G401.6 (cell line): ENCODE measurements around the gene TSKU.

Experiments used
- FAIRE-seq: peaks from 2 replicates; lab custom pipeline; 2012; peaks lifted over from hg19 to GRCh38; lab: Jason Lieb, UNC

Gene TSKU

DNA sequence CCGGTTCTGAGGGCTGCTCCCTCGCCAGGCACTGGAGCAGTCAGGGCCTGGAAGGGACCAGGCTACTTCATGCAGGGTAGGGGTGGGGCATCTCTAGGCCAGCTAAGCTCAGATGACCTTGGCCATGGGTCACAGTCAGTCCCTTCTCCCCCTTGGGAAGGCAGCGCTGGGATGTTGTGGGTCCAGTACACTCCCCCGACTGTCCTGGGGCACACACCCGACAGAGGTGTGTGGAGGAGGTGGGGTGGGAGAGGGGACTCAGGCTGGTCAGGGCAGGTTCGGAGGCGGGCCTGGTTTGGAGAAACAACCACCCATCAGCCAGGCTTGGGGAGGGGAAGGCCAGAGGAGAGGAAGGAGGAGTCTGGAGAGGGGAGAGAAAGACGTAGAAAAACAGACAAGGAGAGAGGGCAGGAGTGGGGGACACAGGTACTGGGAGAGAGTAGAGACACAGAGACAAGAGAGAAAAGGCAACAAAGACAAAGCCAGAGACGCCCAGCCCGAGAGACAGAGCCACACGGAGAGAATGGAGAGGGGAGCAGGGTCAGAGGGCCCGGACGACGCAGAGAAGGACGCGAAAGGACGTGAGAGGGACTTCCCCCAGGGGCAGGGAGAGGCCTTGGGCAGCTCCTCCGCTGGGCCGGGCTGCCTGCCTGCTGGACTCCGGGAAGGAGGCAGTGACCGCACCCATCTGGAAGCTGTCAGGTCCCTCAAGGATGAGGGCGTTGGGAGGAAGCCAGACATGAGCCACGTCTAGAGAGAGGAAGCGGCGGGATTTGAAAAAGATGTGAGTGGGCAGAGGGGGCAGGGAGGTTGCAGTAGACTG lies 30.6 kb upstream of the TSKU start:
- FAIRE-seq, result no peak

DNA sequence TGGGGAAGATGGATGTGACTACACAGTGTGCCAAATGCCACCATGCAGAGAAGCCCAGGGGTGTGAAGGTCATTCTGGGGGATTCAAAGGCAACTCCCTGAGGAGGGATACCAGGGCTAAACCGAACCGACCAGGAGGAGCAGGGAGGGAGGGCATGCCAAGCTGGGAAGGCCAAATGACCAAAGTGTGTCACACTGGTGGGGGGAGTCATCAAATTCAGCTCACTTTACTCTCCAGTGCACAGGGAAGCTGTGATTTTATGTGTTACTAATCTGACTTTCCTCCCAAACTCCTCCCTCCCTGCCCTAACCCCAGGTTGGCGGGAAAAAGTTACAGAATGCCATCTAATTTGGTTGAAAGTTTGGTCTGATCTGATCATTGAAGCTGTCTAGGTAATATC lies 29.7 kb upstream of the TSKU start:
- FAIRE-seq, result no peak

DNA sequence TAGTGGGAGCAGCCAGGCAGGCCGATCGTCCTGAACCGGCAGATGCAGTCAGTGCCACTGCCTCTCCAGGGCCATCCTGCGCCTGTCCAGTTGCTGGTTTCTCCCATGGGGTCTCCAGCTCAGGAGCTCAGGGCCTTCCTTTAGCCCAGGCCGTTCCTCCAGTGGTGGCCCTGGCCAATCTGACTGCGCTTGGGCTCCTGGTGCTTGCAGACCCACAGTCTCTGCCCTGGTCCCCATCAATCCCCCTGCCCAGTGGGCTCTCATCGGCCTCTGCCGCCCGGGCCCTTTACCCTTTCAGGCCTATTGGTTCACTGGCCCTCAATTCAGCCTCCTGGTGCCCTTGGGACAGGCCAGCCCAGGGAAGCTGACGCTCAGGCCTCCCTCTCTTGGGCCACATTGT lies 29.2 kb upstream of the TSKU start:
- FAIRE-seq, result no peak

DNA sequence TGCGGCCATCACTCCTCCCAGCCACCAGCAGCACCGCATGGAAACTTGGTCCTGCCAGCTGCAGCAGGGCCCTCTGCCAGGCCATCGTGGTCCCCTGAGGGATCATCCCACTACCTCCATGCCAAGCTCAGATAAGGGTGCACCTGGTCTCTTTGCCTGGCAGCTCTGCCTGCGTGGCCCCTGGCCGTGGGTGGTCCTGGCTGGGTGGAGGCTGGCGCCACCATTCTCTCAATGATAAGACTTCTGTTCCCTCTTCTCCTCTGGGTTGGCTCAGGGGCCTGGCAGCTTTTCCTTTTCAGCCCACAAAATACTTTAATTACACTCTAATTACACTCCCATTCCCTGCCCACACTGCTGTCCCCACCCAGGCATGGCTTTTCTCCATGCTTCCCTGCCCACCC lies 26.8 kb upstream of the TSKU start:
- no peak for FAIRE-seq

DNA sequence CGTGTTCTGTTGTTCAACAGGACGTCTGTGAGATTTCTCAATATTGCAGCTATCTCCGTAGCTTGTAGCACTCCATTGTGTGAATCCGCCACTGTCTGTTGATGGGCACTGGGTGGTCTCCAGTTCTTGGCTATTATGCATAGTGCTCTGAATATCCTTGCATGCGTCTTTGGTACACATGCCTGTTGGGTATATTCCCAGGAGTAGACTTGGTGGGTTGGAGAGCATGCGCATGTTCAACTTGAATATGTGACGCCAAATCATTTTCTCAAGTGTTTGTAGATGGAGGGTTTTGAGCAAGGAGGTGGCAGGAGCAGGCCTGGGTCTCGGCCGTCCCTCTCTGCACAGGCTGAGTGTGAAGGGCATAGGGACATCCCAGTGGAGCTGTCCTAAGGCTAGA lies 24.8 kb upstream of the TSKU start:
- FAIRE-seq, result no peak

DNA sequence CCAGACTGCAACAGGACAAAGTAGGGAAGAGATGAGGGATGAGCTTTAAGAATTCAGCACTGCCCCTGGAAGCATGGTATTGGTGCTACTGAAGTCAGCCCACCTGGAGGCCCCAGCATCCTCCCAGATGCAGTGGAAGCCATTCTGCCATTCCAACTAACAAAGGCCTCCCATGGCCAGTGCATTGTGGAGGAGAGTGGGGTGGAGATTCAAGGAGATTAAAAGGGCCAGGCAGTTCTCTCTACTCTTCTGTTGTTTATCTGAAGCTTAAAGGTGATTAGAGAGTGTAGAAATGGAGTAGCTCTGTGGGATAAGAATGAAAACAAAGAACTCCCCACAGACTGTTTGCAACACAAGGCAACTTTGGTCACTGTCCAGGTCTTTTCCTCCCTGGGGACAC lies 24.1 kb upstream of the TSKU start:
- no peak for FAIRE-seq

DNA sequence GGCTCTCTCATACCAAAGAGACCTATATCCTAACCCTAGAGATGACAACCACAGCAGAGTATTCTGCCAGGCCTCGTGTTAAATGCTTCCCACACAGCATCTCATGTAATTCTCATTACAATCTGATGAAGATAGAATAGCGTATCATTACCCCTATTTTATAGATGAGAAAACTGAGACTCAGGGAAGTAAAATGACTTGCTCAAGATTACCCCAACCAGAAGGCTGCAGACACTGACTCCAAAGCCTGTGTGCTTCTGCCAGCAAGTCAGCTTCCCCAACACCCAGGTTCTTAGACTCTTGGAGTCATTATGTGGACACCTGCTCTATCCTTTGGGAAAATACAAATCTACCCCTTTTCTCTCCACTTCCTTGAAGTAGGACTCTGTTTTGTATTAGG lies 23.6 kb upstream of the TSKU start:
- FAIRE-seq, result no peak

DNA sequence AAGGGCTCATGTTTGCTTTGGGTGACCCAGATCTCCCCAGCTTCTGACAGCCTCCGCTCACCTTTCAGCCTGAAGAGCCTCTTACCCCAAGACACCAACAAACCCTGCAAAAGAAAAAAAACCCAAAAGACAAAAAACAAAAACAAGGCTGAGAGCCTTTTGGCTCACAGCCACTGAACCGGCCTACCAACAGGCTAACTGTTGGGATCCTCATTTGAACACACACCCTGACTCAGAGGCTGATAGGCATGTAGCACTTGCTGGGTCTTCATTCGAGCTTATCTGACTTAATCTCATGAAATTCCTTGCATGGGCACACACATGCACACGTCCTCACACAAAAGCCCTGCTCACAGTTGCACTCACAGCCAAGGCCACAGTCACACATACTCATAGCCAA lies 22.9 kb upstream of the TSKU start:
- no peak for FAIRE-seq

DNA sequence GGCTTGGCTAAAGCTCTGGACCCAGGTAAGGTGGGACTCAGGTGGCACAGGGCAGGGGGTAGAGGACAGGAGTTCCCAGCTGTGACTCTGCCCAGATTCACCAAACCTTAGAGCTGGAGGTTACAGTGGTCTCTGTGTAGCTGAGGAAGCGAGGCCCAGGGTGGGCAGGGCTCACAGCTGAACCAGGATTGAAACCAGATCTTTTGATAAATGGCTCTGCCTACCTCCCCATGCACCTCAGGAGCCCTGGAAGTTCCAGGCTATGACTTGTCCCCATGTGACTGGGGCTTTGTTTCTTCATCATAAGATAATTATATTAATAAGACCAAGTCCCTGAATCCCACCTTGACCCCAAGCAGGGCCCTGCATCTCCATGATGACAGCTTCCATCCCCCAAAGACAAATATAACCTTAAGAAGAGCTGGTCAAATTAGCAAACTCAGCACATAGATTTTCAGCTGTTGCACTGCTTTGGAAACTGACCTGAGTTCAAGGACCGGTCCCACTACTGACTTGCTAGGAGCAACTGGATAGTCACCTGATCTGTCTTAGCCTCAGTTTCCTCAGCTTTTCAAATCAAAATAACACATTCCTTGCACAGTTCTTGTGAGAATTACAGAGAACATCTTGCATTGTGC lies 21.3 kb upstream of the TSKU start:
- no peak for FAIRE-seq

DNA sequence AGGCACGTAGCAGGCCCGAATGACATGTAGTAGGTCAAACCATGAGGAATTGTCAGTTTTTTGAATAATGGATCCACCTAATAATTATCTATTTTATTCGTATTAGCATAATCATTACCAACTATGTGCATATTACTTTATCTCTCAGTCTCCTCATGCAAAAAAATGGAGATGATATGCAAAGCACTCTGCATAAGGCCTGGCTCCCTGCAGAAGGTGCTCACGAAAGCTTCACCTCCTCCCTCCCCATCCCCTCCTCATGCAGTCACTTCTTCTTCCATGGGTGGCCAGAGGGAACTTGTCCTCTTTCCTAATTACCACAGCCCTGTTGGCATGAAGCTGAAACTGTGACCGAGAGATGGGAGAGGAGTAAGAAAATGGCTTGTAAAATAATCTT lies 20.8 kb upstream of the TSKU start:
- no peak for FAIRE-seq

DNA sequence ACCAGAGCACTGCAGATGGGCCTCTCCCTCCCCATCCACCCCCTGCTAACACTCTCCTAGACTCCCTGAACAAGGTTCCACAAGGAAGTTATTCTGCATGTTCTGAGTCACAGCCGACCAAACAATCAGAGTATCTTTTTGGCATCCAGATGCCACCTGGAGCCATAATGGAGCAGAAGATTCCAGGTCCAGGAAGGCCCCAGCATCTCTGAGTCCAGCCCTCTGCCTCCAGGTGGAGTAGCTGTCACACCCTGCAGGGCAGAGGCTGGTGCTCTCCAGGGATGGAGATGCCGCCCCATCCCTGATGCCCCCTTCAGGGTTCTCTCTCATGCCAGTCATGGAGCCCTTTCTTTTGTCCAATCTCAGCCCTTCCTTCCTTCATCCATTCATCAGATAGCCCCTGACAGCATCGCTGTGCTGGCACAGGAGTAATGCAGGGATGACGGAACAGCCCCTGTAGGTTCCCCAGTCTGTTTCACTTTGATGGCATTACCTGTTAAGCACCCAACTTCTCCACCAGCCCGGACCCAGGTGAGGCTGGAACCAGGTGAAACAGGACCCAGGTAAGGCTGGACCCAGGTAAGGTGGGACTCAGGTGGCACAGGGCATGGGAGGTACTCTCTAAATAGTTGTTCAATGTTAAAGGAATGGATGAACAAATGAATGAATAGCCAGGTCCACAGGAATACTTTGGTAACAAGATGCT lies 20.1 kb upstream of the TSKU start:
- FAIRE-seq, result no peak

DNA sequence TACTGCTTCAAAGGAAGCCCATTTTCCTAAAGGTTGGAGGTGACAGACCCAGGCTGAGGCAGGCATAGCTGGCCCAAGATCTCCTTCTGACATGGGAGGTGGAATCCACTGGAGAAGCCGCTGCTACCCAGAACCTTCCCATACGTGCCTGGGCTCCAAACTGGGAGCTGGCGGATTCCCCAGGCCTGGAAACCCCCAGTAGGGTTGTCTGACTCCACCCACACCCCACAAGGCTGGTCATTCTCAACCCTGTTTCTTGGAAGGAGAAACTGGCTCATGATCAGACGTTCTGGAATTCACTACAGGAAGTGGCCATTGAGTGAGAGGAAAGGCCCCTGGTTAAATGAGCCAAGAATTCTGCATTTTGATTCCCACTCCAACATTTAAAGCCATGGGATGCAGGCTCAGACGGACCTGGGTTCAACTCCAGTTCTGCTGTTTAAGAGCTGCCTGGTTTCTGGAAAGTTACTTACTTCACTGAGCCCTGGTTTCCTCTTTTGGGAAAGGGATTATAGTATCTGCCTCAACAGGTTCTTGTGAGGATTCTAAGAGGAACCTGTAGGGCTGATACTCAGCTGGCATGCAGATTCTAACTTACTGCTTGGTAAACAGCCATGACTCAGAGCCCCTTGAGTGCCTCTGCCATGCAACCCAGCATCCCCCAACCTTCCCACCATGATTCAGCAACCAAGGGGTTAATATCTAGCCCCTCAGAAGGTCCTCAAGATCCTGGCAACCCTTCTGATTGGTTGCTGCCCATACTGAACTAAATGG lies 19.4 kb upstream of the TSKU start:
- FAIRE-seq, result no peak

DNA sequence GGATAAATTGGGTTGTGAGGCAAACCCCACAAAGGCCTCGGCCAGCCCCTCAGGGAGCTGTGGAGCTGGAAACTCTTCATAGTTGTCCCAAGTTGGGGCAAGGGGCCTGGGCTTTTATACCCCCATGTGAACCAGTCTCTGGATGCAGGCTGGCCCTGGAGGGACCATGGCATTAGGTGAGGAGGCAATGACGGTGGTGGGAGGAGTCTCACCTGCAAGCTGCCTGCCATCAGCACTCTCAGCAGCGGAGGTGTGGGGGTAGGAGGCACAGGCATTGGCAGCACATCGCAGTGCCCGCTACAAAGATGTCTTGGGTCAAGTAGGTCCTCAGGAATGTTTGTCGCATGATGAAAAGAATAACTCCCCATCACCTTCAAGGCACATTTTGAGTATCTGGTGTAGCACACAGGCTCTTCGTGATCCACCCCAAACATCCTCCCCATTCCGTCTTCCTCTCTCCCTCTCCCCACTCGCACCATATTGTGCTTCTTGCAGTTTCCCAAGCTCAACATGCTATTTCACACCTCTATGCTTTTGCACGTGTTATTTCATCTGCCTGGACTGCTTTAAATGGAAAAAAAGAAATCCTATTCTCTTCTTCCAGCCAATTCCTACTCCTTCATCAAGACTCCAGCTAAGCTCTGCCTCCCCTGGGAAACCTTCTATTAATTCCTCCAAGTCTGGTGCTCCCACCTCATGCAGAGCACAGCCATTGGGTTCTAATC lies 18.1 kb upstream of the TSKU start:
- FAIRE-seq, result no peak

DNA sequence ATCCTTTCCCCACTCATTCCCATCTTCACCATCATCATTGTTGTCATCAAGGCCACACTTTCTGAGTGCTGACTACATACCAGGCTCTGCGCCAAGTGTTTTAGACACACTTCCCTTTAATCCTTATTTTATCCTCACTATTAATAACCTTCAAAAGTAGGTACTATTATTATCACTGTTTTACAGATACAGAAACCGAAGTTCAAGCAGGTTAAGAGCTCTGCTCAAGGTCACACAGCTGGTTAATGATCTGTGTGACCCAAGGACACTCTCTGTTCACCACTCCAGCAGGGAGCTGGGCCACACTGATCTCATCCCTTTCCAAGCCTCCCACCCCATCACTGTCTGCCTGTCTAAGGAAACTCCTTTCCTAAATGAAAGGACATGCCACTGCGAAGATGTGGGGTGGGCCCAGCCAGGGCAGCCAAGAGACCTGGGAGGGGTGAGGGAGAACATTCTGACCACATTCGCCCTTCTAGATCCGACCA lies 17.2 kb upstream of the TSKU start:
- FAIRE-seq, result no peak

DNA sequence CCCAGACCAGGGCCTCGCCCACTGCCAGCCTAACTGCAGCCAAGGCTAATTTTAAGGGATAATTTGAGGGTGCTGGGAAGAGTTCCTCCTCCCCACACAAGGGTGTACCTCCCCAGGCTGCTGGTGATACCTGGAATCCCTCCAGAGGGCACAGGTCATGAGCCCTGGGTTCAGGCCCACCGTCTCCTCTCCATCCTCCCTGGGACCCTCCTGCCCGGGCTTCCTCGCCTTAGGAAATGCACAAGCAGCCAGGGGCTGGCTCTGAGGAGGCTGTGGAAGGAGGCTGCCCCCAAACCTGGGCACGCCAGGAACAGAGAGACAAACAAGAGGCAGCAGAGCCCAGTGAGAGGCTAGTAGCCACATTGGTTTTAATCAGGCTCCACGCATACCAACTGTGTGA lies 16.6 kb upstream of the TSKU start:
- no peak for FAIRE-seq

DNA sequence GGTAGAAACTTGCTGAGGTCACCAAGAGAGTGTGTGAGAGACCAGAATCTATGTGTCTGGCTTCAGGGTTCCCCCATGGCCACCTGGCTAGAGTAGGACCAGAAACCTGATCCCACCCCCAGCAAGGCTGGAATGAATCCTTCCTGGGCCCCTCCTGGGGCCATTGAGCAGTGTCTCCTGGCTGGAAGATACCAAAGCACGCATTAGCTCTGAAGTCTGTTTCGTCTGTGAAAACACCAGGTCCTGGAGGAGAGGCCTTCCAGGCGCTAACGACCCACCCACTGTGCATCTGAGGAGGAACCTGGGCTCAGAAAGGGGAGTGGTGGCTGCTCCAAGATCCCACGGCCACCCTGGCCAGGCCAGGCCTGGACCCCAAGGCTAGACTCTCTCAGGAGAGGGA lies 15.5 kb upstream of the TSKU start:
- FAIRE-seq, result no peak

DNA sequence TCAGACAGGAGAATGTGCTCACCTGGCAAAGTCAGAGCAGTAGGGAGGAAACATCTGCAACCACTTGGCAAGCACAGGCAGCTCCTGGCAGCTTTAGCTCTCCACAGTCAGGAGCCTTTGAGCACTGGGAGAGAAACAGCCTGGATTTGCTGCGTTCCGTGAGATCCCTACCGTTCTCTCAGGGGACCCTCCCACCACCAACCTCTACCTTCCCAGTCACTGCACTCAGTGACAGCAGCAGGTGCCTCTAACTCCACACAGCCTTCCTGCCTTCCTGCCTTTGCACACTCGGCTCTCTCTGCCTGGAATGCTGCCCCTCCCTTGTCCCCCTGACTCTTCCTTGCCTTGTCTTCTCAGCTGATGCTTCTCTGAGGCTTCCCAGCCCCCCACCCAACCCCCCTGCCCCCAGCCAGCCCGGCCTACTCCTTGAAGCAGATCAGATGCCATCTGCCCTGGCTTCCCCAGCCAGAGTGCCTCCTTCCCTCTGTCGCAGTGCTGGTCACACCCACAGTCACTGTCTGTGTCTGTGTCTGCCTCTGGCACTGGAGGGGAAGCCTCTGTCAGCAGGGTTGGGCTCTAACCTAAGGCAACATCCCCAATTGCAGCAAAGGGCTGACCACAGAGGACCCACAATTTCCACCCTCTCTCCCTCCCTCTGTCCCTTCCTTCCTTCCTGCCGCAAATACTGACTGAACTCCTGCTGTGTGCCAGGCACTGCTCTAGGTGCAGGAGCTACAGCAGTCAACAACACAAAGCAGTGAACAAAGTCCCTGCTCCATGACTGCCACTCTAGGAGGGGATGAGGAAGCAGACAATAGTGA lies 14.9 kb upstream of the TSKU start:
- FAIRE-seq, result no peak

DNA sequence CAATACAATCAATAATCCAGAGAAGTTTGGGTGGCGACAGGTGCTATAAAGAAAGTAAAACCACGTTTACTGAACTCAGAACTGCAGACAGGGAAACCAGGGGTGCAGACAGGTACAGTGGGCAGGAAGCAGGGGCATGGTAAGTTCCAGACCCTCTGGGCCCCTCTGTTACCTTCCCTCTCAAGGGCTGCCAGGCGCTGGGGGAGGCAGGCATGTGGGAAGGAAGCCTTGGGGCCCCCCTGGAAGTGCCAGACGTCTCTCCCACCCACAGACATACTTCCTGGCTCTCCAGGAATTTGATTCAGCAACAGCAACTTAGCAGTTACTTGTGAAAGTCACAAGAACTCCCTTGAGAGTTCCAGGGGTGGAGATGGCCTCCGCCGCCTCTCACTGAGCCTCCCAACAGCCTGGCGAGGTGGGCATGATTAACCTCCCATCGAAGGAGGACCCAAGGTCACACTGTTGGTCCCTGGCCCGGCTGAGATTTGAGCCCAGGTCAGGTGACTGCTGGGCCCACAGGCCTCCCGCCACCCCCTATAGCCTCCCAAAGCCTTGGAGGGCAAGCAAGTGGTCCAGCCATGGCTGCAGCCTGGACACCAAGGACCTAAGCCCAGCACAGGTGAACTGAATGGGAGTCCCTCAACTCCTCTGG lies 14.1 kb upstream of the TSKU start:
- no peak for FAIRE-seq

DNA sequence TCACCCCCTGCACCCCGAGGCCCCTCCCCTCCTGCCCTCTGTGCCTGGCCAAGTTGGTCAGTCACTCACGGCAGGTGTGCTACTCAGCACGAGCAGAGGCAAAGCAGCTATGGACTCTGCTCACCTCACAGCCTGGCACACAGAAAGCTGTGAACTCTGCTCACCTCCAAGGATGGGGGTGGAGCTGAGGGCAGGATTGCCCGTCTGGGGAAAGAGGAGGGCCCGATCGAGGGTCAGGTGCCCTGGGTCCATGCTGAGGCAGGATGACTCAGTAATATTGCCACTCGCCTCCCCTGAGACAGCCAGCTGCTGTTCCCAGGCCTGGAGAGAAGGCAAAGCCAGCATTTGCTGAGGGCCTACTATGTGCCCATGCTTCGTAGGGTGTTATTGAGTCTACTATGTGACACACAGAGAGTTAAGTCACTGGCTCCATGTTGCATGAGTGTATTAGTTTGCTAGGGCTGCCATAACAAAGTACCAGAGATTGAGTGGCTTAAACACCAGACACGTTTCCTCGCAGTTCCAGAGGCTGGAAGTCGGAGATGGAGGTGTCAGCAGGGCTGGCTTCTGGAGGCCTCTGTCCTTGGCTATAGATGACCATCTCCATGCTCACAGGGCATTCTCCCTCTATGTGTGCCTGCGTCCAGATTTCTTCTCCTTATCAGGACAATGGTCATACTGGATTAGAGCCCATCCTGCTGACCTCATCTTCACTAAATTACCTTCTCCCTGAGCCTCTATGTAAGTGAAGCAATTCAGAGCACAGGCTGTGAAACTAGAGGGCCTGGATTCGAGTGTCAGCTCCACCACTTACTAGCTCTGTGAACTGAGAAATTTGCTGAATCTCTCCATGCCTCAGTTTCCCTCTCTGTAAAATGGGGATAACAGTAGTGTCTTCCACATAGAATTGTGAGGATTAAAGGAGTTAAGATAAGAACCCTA lies 13.2 kb upstream of the TSKU start:
- no peak for FAIRE-seq
